K562 (cell line): ENCODE measurements around the gene CSTF1. TPM values are rescaled to one million over a fixed set of nuclear protein-coding genes. Genes with fewer than 3 reads are reported as not detected.

ENCODE experiments used
- ATAC-seq: fragments of 200-7000 bp; cut with Tn5 transposase; 3 replicates; pipeline ENCODE4 v1.9.1; 2020; ENCODE audit warnings: moderate library complexity
- BruUV-seq: library from RNA; stranded (reverse); fragments of 400-500 nt; replicated peaks from 2 replicates; lab custom pipeline; 2021; lab: Mats Ljungman, UMichigan
- CTCF ChIA-PET: fragments of 300-600 bp; formaldehyde crosslinking; extraction: SDS; loops from one replicate; lab custom pipeline; 2021; ENCODE audit warnings: low intra/inter-chr PET ratio; lab: Yijun Ruan, JAX
- POLR2A ChIA-PET: fragments of 300-600, 350-650 bp; sonication (Branson Sonifier 250); formaldehyde crosslinking; extraction: SDS; loops from one replicate; lab custom pipeline; 2021; ENCODE audit warnings: antibody characterized with exemption, inconsistent platforms; lab: Yijun Ruan, JAX
- DNase-seq, 4 experiments: peaks; one replicate each; pipeline versions ENCODE4 v3.0.0 to v3.0.0-alpha.2; 2011 to 2018; ENCODE audit warnings: low spot score in 3 of 4, mixed read lengths in 3 of 4; ENCODE audit errors: extremely low read depth in 1 of 4
- FAIRE-seq: peaks from 2 replicates; lab custom pipeline; 2011; peaks lifted over from hg19 to GRCh38; lab: Jason Lieb, UNC
- H2AFZ ChIP-seq: 2 replicates; pipeline ENCODE4 v1.6.0; 2011; ENCODE audit warnings: low read depth, low read length, control low read depth, inconsistent platforms
- H3K27ac ChIP-seq: fragments of 200-600 bp; 3 replicates; pipeline ENCODE4 v1.8.0; 2011; ENCODE audit warnings: low read depth, mild to moderate bottlenecking, control low read depth, inconsistent platforms, low read length, moderate library complexity, mixed read lengths; ENCODE audit errors: extremely low read depth
- H3K27me3 ChIP-seq, 2 experiments: fragments of 300-600 bp in 1 of 2; 2 replicates in 1 of 2; 3 replicates in 1 of 2; pipeline versions ENCODE4 v1.6.0 to v1.8.0; 2011; ENCODE audit warnings: inconsistent platforms in 2 of 2, low read length in 2 of 2, mild to moderate bottlenecking in 1 of 2, mixed read lengths in 1 of 2, moderate library complexity in 1 of 2; ENCODE audit not compliant: control insufficient read depth in 2 of 2, insufficient read depth in 2 of 2
- H3K36me3 ChIP-seq: fragments of 300-600 bp; 3 replicates; pipeline ENCODE4 v1.8.0; 2011; ENCODE audit warnings: mild to moderate bottlenecking, low read length, inconsistent platforms; ENCODE audit not compliant: control insufficient read depth, insufficient read depth
- H3K4me1 ChIP-seq, 2 experiments: fragments of 200-600 bp in 1 of 2; replicated peaks in 1 of 2; 2 replicates in 1 of 2; 3 replicates in 1 of 2; pipeline versions ENCODE4 v1.5.1 to v1.8.0; 2011; ENCODE audit warnings: inconsistent platforms in 2 of 2, low read length in 2 of 2, mild to moderate bottlenecking in 1 of 2, mixed read lengths in 1 of 2, moderate library complexity in 1 of 2; ENCODE audit not compliant: control insufficient read depth in 2 of 2, insufficient read depth in 2 of 2
- H3K4me2 ChIP-seq: 2 replicates; pipeline ENCODE4 v1.6.1; 2011; ENCODE audit warnings: low read length, control low read depth, inconsistent platforms, mixed read lengths; ENCODE audit not compliant: insufficient read depth
- H3K4me3 ChIP-seq: fragments of 200-600 bp; sonication (generic), shearing (Covaris generic); 2 replicates; pipeline ENCODE4 v1.5.1; 2016; ENCODE audit warnings: control low read depth, inconsistent platforms
- H3K79me2 ChIP-seq: fragments of 200-600 bp; 3 replicates; pipeline ENCODE4 v1.8.0; 2011; ENCODE audit warnings: low read length, inconsistent platforms; ENCODE audit not compliant: control insufficient read depth, insufficient read depth
- H3K9ac ChIP-seq, 2 experiments: 2 replicates each; pipeline versions ENCODE4 v1.6.0 to v1.6.1; 2011; ENCODE audit warnings: low read depth in 2 of 2, low read length in 2 of 2, control low read depth in 1 of 2, inconsistent platforms in 1 of 2, mild to moderate bottlenecking in 1 of 2, mixed read lengths in 1 of 2; ENCODE audit not compliant: insufficient read depth in 1 of 2
- H3K9me1 ChIP-seq: one replicate; pipeline ENCODE4 v1.6.0; 2011; ENCODE audit warnings: inconsistent platforms, mild to moderate bottlenecking, low read length, moderate library complexity; ENCODE audit not compliant: control insufficient read depth, insufficient read depth
- H3K9me3 ChIP-seq: replicated peaks from 2 replicates; pipeline ENCODE4 v1.5.1; 2011; ENCODE audit warnings: low read depth, low read length, inconsistent platforms; ENCODE audit not compliant: control insufficient read depth, insufficient read depth
- H4K20me1 ChIP-seq: replicated peaks from 2 replicates; pipeline ENCODE4 v1.6.1; 2011; ENCODE audit warnings: low read length, inconsistent platforms, mixed read lengths; ENCODE audit not compliant: control insufficient read depth, insufficient read depth
- ATF3 ChIP-seq, 2 experiments: fragments of 450-650 bp in 1 of 2; sonication (generic) in 1 of 2; formaldehyde crosslinking in 1 of 2; IDR thresholded peaks in 1 of 2; conservative IDR thresholded peaks in 1 of 2; 2 replicates each; pipeline versions ENCODE4 v1.6.1 to v1.8.1; 2016 to 2023; ENCODE audit warnings: mild to moderate bottlenecking in 2 of 2, moderate library complexity in 2 of 2, inconsistent platforms in 1 of 2, missing genetic modification reagents in 1 of 2
- CEBPG ChIP-seq, 3 experiments: fragments of 200-800 bp in 1 of 3; sonication (Bioruptor generic) in 1 of 3; sonication (generic) in 1 of 3; formaldehyde crosslinking in 1 of 3; IDR thresholded peaks in 2 of 3; conservative IDR thresholded peaks in 1 of 3; 2 replicates each; pipeline versions ENCODE4 v1.6.1 to v1.8.0; 2016 to 2022; ENCODE audit warnings: missing compliant biosample characterization in 2 of 3, missing genetic modification characterization in 2 of 3, mild to moderate bottlenecking in 1 of 3, missing genetic modification reagents in 1 of 3
- POLR2H ChIP-seq: IDR thresholded peaks from 2 replicates; pipeline ENCODE4 v1.6.1; 2016; ENCODE audit warnings: missing genetic modification characterization, low read depth, mild to moderate bottlenecking, control low read depth, missing compliant biosample characterization, moderate library complexity
- WGBS: fragments of 100-300 bp; shearing (Covaris generic); methylation state at CpG from one replicate; pipeline ENCODE4 v1.1.6; 2016; ENCODE audit warnings: low coverage, mixed read lengths; ENCODE audit not compliant: insufficient coverage; ENCODE audit errors: missing lambda C conversion rate; 5-methylcytosine and 5-hydroxymethylcytosine counted together
- in situ Hi-C: fragments of 300-500 bp; cut with MboI; formaldehyde crosslinking; loops from 4 replicates; pipeline ENCODE4 v1.15.0; 2018; ENCODE audit warnings: inconsistent platforms, mixed read lengths
- intact Hi-C: fragments of 100-400 bp; cut with micrococcal nuclease; formaldehyde crosslinking; loops from 2 replicates; pipeline ENCODE4 v1.14.2; 2022
- polyA plus RNA-seq, 8 experiments: library from polyadenylated mRNA; depleted of rRNA in 4 of 8; stranded (reverse) in 5 of 8; unstranded in 3 of 8; fragments of >200 nt; fragmentation: Nextera tagmentation in 2 of 8; fragmentation: Illumina TruSeq in 1 of 8; extraction: Ambion mirVana in 2 of 8; extraction: Trizol in 1 of 8; gene quantifications; 2 replicates each; pipeline versions ENCODE4 v1.2.1 to v1.2.3, GENCODE V29; 2011 to 2014; ENCODE audit warnings: inconsistent platforms in 1 of 8, missing spikeins in 1 of 8
- total RNA-seq, 7 experiments: library from RNA; depleted of rRNA in 6 of 7; stranded (reverse); fragments of >200 nt in 6 of 7; fragmentation: Illumina TruSeq in 2 of 7; extraction: Trizol in 2 of 7; gene quantifications; 2 replicates each; pipeline versions ENCODE4 v1.2.1 to v1.2.3, GENCODE V29; 2011 to 2021; ENCODE audit warnings: low replicate concordance in 1 of 7

Gene CSTF1
- total and polyA plus RNA-seq, 9 of the 15 experiments (the other 6 are each of a cell fraction or from before 2014, with no cell fraction given), result 30.8 to 110 (median 53.4) TPM

- H3K27ac ChIP-seq, result no peak overlapping the region
- H3K36me3 ChIP-seq, result peaks cover 81% of the 10 kb centered on the region
- in situ Hi-C loops, result no loop called here
- CTCF ChIA-PET, result no interaction called here
- H3K27me3 ChIP-seq, result no peaks in the 10 kb centered on the region
- H3K4me3 ChIP-seq, result no peak overlapping the region
- H2AFZ ChIP-seq, result no peak overlapping the region
- peaks cover 24% of the 10 kb centered on the region for H4K20me1 ChIP-seq
- no peaks in the 10 kb centered on the region for H3K9me3 ChIP-seq
- DNase-seq (no peak), FAIRE-seq (no peak), ATAC-seq (no peak)
- no peak overlapping the region for H3K4me2 ChIP-seq
- H3K79me2 ChIP-seq, result peaks cover 99% of the 10 kb centered on the region
- WGBS, result 21% methylated on average over 1 of the region's 1 CpG
- intact Hi-C loops, result no loop called here
- no TSS peak for BruUV-seq
- POLR2A ChIA-PET, result interaction anchor here (1.6 to 6.8 kb wide), 2 partner anchors 10 to 11 kb away, joined by 6 to 72 read pairs; partner anchors contain the start of gene CASS4
- TF ChIP-seq CEBPG (CRISPR knock-in tag; IDR thresholded peaks at IDR 0.05) (no peak), CEBPG (tag; conservative IDR thresholded peaks at IDR 0.05 in 1 of 2, IDR thresholded peaks at IDR 0.05 in 1 of 2) (0 out of 4 replicates have a peak, but pooled peaks of 1 of the 2 experiments have one; percentile 26), POLR2H (tag) (no peak), ATF3 (IDR thresholded peaks at IDR 0.05) (peak; percentile 30; the same call in 1 of the 2 replicates), ATF3 (CRISPR knock-in tag; conservative IDR thresholded peaks at IDR 0.05) (no peak)
- H3K9ac ChIP-seq, result no peak overlapping the region
- no peaks in the 10 kb centered on the region for H3K9me1 ChIP-seq
- peaks cover 33 to 78% of the 10 kb centered on the region in 2 experiments for H3K4me1 ChIP-seq
These were observed 31.4 kb downstream of the CSTF1 start for GRCh38 chr20:56423886-56424285.
